NCI-H2227 (cell line): ENCODE results near the gene POC5.

Experiments used
- DNase-seq: peaks from one replicate; lab custom pipeline; 2025; ENCODE audit not compliant: unreplicated experiment; lab: John Stamatoyannopoulos, UW

The POC5 gene

DNA sequence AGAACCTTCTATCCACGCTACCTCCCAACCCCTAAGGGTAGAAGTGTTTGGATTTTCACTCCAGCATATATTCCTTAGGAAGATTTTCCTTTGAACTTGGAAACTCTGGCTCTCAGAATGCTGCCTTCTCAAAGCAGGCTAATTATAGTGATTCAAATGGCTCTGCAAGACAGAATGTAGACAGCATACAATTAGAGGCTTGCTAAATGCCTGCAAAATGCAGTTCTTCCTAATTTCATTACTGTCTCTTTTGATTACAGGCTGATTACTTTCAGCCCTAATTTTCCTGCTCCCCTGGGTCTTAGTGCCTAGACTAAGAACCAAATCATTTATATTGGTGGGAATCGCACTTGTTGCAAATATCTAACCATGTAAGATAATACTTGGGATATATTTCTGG lies 55.2 kb downstream of the POC5 start:
- no peak for DNase-seq

GRCh38 chr5:75660678-75661465 lies 56.4 kb downstream of the POC5 start:
- no peak for DNase-seq

DNA sequence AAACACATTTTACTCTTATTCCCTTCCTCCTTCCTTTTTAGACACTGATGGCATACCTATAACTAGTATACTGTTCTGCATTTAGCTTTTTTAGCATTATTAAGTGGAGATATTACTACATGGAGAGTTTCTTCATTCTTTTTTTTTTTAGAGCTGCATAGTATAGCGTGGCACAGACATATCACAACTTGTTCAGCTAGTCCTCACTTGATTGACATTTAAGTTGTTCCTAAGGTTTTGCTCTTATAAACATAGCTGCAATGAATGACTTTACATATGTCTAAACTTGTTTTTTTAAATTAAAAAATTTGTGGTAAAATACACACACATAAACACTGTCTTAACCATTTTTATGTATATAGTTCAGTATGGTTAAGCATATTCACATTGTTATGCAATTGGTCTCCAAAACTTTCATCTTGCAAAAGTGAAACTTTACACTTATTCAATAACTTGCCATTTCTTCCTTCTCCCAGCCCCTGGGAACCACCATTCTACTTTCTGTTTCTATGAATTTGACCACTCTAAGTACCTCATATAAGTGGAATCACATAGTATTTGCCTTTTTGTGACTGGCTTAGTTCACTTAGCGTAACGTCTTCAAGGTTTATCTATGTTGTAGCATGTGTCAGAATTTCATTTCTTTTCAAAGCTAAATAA lies 57.3 kb downstream of the POC5 start:
- no peak for DNase-seq

DNA sequence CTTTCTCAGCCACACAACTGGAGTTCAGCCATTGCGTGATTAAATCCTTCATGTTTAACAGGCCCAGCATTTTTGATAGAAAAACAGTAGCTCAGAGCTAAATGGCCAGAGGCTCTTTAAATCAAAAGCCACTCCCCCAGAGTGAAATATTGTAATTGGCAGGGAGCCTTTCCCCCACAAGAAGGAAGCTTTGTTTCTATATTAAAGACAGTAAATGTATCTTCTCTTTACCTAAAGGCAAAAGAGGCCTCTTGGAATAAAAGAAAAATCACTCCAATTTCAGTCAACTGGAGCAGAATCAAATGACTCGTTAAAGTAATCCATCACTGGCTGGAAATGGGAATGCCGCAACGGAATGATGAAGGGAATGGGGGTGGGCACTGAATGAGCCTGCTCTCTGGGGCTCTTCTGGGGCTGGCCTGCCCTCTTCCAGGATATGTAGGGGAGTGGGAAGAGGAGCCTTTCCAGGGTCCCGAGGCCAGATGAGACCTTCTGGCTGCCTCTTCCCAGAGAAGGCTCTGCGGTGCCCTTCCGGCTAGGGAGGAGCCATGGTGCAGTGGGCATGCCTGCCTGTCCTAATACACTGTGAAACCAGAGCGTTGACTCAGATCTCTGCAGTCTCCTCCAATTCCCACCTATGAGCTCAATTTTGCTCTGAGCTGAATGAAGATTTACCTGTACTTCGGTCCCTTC lies 60.8 kb downstream of the POC5 start:
- DNase-seq = peak; percentile 43

DNA sequence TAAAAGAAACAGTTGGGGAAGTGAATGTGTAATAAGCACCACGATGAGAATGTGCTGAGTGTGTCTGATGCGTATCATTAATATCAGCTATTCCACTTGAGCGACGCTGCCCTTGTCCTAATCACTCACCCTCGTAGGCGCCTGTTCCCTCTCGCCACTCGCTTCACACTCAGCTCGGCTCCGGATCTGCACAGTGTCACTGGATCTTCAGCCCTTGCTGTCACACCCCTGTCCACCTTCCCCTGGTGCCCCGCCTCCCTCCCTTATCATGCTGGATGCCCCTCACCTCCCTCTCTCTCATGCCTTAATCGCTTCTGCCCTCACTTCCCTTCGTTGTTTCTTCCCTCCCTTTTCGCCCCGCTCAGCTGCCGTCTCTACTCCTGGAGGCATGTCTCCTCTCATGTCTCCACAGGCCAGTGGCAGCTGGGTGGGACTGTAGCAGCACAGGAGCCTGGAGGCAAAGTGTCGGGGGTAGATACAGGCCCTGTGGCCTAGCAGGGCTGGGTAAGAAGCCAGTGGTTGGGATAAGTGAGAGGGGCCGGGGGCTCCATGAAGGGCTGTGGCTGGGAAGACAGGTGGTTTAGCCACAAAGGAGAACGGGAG lies 62.4 kb downstream of the POC5 start:
- no peak for DNase-seq

DNA sequence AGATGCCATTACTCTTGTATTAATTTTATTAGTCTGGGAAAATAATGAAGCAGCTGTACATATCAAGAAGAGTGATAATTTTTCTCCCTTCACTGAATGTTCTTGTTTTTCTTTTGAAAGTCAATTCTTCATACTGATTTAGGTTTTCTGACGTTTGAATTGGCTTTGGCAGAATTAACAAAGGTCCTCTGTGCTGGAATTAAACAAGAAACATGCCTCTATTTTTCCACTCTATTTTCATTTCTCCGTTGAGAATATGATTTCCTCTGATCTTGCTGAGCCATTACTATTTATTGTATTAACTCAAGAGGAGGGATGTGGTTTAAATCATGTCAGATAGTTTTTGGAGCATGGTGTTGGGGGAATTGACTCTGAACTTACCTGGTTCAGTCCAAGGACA lies 63.7 kb downstream of the POC5 start:
- DNase-seq = no peak

- no peak for DNase-seq
Observed at GRCh38 chr5:75651575-75652238, 65.5 kb downstream of the POC5 start.

GRCh38 chr5:75648712-75649111 lies 68.5 kb downstream of the POC5 start:
- no peak for DNase-seq

- DNase-seq = no peak
Observed at GRCh38 chr5:75640826-75641225, 76.4 kb downstream of the POC5 start.

DNA sequence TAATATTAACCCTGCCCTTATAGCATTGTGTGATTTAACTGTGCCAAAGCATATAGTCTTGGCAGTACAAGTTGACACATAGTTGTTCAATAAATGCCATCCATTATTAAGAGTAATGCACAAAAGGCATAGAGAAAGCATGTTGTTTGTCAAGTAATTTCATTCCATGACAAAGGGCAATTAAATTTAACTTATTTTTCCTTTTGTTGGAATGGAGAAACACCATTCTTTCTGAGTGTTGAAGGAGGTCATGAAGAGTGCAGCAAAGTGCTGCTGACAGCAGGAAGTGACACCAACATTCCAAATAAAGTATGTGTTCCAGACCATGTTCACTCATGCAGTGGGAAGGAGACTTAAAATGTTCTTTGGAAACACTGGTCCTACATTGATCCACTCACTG lies 76.8 kb downstream of the POC5 start:
- DNase-seq = no peak

DNA sequence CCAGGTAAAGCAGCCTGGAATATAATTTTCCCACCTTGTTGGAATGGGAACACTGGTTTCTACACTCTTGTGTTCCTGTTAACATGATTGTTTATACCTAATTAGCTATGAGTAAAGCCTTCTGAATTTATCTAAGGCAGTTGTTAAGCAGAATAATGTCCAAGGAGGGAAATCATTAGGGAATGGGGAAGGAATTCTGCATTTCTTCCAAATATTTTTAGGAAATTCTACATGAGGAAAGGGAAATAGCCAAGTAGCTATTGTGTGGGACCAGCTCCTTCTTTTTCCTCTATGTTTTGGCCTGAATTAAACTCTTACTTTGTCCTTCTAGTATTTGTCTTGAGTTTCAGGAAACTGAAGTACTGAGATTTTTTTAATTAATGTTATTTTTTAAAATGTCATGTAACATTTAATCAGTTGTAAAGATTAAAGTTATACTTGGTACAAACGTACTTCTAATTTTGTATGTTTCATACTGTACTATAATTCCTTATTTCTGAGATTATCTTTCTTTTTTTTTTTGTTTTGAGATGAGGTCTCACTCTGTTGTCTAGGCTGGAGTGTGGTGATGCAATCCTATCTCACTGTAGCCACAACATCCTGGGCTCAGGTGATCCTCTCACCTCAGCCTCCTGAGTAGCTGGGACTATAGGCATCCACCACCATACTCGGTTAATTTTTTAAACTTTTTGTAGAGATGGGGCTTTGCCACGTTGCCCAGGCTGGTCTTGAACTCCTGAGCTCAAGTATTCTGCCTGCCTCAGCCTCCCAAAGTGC lies 77.5 kb downstream of the POC5 start:
- no peak for DNase-seq

- DNase-seq = no peak
Observed at GRCh38 chr5:75637949-75638348, 79.3 kb downstream of the POC5 start.

DNA sequence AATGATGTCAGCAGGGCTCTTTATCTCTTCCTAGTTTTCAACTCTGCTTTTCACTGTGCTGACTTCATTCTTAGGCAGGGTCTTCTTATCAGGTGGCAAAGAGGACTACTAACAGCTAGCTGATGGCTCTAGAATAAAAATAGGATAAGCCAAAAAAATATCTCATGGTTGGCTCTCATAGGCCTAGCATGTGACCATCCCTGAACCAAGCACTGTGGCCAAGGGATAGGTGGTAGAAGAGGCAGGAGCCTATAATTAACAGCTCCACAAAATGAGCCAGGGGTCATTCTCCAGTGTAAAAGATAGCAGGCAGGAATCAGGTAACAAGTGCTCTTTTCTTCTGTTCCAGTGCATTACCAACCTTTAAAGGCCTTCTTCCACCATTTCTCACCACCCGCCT lies 84.9 kb downstream of the POC5 start:
- no peak for DNase-seq

- no peak for DNase-seq
Observed at GRCh38 chr5:75630875-75631274, 86.4 kb downstream of the POC5 start.

- DNase-seq = no peak
Observed at GRCh38 chr5:75627801-75628200, 89.4 kb downstream of the POC5 start.

DNA sequence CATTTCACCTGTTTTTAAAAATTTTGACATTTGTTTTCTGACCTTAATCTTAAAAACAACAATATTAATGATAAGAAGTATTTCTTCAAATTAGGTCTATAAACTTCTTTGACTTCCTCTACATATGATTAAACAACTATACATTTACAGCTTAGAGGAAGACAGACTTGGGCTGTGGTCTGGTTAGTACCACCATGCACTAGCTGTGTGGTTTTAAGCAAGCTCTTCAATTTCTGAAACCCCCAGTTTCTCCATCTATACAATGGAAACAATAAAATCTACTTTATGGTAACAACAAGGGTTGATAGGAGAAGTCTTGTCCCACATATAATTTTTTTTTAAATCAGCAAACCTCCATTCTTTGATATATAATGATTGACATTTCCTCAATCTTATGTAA lies 90.3 kb downstream of the POC5 start:
- DNase-seq = no peak
